HG02678 (cell line): ENCODE measurements around the gene RBM28.

ENCODE experiments used
- ATAC-seq: cut with Tn5 transposase; IDR thresholded peaks from one replicate; pipeline ENCODE4 v1.9.1; 2021; ENCODE audit warnings: mild to moderate bottlenecking, moderate library complexity; ENCODE audit not compliant: unreplicated experiment

Gene RBM28

DNA sequence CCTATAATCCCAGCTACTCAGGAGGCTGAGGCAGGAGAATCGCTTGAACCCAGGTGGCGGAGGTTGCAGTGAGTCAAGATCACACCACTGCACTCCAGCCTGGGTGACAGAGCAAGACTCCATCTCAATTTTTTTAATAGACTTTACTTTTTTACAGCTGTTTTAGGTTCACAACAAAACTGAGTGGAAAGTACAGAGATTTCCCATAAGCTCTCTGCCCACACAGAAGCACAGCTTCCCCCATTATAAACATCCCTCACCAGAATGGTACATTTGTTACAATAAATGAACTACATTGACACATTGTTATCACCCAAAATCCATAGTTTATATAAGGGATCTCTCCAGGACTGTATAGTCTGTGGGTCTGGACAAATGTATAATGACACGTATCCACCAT lies 32.4 kb upstream of the RBM28 start:
- ATAC-seq = no peak

DNA sequence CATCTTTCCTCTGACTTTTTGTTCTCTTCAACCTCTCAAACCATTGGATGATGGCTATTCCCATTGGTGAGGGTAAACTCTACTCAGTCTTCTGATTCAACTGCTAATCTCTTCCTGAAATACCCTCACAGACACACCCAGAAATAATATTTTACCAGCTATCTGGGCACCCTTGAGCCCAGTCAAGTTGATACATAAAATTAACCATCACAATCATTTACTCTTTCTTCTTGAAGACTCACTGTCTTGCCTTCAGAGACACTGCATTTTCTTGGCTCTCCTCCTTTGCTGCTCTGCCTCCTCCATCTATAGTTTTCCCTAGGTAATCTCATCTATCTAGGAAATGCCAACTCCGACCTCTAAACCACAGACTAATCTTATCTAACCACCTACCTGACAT lies 30.3 kb upstream of the RBM28 start:
- no peak for ATAC-seq

DNA sequence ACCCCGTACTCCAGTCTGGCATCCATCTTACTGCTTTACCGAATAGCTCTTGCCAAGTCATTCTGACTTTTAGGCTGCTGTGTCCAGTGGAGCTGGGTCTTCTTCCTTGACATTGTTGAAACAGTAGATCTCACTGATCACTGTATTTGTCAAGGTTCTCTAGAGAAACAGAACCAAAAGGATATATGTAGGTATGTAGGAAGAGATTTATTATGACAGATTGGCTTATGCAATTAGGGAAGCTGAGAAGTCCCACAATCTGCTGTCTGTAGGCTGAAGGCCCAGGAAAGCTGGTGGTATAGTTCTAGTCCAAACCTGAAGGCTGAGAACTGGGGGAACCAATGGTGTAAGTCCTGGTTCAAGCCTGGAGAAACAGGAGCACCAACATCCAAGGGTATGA lies 29.9 kb upstream of the RBM28 start:
- ATAC-seq = no peak

DNA sequence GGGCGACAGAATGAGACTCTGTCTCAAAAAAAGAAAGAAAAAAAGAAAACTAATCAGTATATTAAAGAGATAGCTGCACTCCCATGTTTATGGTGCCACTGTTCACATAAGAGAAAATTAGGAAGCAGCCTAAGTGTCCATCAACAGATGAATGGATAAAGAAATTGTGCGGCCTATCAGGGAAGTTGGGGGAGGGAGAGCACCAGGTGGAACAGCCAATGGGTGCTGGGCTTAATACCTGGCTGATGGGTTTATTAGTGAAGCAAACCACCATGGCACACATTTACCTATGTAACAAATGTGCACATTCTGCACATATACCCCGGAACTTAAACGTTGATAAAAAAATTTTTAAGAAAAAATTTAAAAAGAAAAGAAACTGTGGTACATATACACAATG lies 26.8 kb upstream of the RBM28 start:
- ATAC-seq = no peak

- ATAC-seq = no peak
Observed at GRCh38 chr7:128366986-128367385, 23.3 kb upstream of the RBM28 start.

DNA sequence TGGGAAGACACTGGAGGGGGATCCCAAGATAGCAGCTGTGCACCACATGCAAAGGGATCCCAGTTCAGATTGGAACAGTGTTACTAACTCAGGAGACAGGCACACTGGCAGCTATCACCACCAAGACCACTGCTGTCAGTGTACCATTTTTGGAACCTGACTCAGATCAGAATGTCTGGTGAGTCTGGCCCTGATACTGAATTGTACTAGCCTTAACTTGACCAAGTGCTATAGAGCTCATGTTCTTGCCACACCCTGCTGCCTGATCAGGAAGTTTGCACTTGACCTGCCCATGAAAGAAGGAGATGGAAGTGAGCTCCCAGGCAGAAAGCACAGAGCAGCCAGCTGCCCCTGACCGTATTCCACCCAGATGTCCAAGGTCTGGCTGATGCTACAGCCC lies 22.6 kb upstream of the RBM28 start:
- ATAC-seq = no peak

DNA sequence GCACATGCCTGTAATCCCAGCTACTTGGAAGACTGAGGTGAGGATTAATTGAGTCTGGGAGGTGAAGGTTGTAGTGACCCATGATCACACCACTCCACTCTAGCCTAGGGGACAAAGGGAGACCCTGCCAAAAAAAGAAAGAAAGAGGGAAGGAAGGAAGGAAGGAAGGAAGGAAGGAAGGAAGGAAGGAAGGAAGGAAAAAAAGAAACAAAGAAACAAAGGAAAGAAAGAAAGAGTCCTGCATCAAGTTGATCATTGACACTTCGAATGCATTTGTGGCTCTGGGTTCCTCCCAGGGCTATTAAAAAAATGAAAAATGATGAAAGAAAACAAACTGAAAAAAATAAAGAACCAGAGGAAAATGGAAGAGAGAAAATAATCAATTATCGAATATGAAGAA lies 21.7 kb upstream of the RBM28 start:
- ATAC-seq = no peak

GRCh38 chr7:128364166-128364870 lies 20.6 kb upstream of the RBM28 start:
- no peak for ATAC-seq

DNA sequence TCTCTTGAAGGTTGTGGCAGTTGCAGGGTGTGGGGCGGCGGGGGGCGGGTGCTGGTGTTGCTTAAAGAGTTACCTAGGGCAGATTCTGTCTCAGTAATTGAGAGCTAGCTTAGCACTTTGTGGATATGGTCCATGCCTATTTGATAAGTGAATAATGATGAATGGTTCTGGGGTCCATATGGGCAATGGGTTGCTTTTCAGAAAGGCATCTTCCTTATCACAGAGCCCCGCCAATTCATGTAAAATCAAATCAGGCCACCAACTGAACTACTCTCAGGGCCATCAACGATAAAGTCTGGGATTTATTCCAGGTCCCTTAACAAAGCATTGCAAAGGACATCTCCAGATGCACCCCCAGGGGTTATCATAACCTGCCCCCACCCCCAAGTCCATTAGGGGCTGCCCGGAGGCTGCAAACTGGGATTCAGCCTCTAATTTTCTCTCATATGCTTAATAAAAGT lies 19.6 kb upstream of the RBM28 start:
- no peak for ATAC-seq

DNA sequence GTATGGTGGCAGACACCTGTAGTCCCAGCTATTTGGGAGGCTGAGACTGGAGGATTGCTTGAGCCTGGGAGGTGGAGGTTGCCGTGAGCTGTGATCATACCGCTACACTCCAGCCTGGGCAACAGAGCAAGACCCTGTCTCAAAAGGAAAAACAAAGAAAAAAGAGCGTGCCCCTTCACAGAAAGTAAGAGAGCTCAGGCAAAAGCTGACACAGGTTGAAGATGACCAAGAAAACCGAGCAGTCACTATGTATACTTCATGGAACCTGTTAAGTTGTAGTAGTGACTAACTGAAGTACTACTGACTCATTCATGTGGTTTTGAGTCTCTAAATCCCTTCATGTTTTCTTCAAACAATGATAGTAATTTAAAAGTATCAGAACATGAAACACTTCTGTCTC lies 19.0 kb upstream of the RBM28 start:
- ATAC-seq = no peak

DNA sequence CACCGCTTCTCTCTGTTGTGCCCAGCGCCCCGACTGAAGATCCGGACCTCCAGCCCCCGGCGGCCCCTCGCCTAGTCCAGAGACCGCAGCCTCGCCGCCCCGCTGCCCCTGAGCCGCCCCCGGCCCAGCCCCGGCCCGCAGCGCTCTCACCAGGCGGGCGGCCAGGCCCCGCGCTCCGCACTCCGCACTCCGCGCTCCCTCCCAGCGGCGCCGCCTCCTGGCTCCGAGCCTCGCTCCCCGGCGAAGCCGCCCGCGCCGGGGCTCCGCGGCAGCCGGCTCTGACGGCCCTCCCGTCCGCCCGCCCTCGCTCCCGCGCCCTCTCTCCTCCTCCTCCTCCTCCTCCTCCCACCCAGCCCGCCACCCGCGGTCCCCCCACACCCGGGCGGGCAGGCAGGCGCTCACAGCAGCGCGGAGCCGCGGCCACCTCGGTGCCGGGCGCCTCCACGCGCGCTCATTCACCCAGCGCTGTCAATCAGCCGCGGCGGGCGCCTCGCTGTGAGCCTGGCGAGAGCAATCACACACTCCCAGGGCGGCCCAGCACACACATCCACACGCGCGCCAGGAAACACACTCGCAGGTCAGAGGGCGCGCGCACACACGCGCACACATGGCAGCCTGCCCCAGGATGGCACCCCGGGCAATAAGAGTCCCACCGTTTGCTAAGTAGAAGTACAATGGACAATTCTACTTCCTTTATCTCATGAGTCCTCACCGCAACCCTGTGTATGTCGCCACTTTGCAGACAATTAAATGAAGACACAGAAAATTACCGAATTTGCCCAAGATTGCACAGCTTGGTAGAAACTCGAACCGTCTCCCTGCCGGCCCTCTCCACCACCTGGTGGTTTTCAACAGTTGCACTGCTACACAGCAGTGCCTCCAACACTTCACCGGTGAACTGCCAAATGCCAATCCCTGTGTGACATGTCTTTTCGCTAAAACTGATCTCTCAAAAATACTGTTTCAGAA lies 18.0 kb upstream of the RBM28 start, which contains the start of gene PRRT4:
Gene PRRT4 (minus strand): TSS at position 280 of the 969 bp plus-strand sequence.
- ATAC-seq = no peak

GRCh38 chr7:128360359-128360678 lies 16.6 kb upstream of the RBM28 start:
- no peak for ATAC-seq

DNA sequence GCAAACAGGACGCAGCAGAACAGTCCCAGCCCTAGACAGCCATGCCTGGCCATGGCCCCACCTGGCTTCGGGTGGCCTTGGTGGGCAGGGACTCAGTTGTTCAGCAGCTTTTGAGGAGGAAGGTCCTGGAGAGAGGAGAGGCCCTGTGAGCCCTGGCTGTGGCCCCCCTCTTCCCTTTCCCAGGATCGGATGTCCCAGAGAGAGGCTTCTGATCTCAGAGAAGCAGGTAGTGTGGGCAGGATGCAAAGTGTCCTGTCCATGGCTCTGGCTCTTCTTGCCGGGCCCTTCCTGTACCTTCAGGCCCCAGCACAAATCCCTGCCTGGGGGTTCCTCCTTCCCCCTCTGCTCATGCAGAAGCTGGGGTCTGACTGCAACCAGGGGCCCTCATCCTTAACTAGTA lies 16.2 kb upstream of the RBM28 start:
- ATAC-seq = no peak

DNA sequence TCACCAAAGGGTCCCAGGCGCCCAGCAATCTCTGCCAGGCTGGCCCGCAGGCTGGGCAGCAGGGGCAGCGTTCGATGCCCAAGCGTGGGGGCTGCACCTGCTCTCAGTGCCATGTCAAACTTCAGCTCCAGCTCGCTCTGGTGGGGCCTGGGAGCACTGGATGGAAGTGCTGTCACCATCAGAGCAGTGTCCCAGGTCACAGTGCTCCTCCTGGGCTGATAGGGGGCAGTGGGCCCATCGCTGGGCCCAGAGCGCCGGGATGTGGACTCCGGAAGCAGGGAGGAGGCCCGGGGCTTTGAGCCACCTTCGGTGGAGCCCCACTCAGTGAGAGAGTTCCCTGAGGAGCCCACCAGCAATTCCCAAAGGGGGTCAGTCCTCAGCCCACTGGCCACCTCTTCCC lies 15.6 kb upstream of the RBM28 start:
- no peak for ATAC-seq

DNA sequence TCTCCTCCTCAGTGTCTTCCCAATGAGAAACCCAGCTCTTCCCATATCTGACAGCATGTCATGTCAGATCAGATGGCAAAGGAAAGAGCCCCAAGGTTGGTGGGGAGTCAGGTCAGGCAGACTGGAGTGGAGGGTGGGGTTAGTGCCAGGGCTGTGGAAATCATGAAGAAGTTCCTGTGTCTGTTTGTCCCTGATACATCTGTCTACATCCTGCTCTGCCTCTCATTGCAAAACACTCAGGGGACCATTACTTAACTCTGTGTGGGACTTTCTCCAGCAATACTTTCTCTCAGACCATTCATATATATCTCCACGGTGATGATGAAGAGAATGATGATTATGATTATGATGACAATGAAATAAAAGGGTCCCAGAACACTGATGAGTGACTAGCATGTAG lies 14.5 kb upstream of the RBM28 start:
- ATAC-seq = no peak

DNA sequence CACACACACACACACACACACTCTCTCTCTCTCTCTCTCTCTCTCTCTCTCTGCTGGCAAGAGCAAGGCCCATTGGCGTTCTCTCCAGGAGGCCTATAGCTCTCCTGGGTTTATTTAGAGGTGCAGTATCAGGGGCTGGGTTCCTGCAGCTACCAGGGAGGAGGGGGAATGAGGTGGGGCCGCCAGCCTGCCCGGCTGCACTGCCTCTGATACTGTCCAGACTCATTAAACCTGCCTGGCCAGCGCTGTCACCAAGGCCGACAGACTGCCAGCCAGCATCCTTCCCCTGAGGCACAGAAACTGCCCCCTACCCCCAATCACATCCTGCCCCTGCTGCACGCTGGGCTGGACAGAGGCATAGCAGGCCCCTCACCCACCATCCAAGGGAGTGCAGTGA lies 13.5 kb upstream of the RBM28 start:
- no peak for ATAC-seq

DNA sequence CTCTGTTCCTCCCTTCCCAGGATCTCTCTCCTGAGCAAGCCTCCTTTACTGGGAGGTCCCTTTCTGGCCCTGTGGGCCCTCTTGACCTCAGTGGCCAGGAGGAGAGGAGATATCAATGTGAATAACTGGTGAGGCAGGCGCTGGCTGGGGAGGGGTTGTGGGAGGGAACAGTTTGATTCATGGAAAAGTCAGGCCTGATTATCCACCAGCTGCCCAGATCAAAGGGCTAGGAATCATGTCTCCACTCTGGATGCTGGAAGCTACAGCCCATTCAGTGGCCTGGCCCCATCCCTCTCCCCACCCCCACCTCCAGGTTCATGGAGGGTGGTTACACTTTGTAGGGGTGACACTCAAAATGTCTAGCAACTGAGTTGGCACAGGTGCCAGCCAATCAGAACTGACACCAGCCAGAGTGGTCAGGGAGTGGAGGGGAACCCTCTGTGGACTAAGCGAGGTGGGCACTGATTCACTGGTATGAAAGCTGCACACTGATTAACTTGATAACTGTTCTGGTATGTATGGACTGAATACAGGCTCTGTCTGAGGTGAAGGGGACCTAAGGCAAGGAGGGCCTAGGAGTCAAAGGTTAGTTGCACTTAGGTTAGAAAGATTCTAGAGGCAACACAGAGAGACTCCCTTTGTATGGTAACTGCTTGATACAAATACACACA lies 13.0 kb upstream of the RBM28 start:
- no peak for ATAC-seq

DNA sequence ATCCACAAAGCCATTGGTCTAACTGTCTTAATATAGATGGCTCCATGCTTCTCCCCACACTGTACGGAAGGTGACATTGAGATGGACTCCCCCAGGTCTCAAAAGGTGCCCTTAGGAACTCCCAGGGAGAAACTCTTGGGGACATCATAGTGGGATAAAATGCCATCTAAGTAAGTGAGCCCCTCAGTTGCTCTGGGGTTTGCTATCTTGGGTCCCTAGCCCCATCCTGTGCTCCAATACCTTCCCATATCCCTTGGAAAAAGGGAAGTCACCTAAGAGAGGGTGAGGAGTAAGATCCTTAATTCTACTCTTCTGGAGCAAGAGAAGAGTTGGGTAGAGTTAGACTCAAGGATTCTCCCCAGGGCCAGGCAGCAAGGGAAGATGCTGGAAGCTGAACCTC lies 9.9 kb upstream of the RBM28 start:
- no peak for ATAC-seq

- ATAC-seq = no peak
Observed at GRCh38 chr7:128353189-128353588, 9.5 kb upstream of the RBM28 start.

DNA sequence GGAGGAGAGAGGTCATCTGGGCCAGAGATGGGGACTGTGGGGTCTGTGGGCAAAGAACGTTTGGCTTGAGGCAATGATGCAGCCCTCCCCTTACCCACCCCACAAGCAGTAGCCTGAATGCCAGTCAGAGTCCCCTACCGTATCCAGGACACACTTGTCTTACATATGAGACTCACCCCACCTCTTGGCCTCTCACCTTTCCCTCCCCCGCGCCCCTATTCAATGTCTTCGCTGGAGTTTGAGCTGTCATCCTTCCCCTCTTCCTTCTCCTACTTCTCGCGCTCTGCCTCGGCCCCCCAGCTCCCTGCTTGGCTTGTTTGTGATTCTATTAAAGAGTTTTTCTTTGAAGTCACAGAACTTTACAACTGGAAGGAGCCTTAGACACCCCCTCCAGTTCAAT lies 8.9 kb upstream of the RBM28 start:
- no peak for ATAC-seq

GRCh38 chr7:128352153-128352537 lies 8.4 kb upstream of the RBM28 start:
- no peak for ATAC-seq
